Upper lobe of left lung (tissue), 4 donors: ENCODE data around the gene KCNA3.

Source experiments
- EP300 ChIP-seq, 4 donors: sonication (generic); formaldehyde crosslinking; IDR thresholded peaks; one replicate each; pipeline ENCODE4 v1.5.1; 2017; ENCODE audit warnings: antibody characterized with exemption in 4 of 4, control low read depth in 2 of 4
- POLR2AphosphoS5 ChIP-seq, 2 donors: sonication (generic); formaldehyde crosslinking; IDR thresholded peaks; one replicate each; pipeline ENCODE4 v1.5.1; 2017; ENCODE audit warnings: antibody characterized with exemption in 2 of 2
- TF ChIP-seq, protein P1 (sequence below), 6 experiments: fragments of 450-650 bp in 4 of 6; fragments of 200-600 bp in 2 of 6; sonication (generic) in 2 of 6; IDR thresholded peaks; one replicate each; pipeline ENCODE4 v1.5.1; 2016 to 2019; ENCODE audit warnings: antibody characterized with exemption in 6 of 6

GRCh38 chr1:110668549-110668948, 6.2 kb downstream of the KCNA3 start:
- TF ChIP-seq POLR2AphosphoS5 (IDR thresholded peaks at IDR 0.05) (no peak), EP300 (IDR thresholded peaks at IDR 0.05) (no peak)
- TF ChIP-seq, protein P1, sequence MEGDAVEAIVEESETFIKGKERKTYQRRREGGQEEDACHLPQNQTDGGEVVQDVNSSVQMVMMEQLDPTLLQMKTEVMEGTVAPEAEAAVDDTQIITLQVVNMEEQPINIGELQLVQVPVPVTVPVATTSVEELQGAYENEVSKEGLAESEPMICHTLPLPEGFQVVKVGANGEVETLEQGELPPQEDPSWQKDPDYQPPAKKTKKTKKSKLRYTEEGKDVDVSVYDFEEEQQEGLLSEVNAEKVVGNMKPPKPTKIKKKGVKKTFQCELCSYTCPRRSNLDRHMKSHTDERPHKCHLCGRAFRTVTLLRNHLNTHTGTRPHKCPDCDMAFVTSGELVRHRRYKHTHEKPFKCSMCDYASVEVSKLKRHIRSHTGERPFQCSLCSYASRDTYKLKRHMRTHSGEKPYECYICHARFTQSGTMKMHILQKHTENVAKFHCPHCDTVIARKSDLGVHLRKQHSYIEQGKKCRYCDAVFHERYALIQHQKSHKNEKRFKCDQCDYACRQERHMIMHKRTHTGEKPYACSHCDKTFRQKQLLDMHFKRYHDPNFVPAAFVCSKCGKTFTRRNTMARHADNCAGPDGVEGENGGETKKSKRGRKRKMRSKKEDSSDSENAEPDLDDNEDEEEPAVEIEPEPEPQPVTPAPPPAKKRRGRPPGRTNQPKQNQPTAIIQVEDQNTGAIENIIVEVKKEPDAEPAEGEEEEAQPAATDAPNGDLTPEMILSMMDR (IDR thresholded peaks at IDR 0.05): no peak
